ENCODE measurements around the gene MAU2. TPM values are rescaled to one million over a fixed set of nuclear protein-coding genes. Genes with fewer than 3 reads are reported as not detected.

The MAU2 gene
- total RNA-seq, 2 experiments from 2014 or later: 38.6 to 40.9 TPM

DNA sequence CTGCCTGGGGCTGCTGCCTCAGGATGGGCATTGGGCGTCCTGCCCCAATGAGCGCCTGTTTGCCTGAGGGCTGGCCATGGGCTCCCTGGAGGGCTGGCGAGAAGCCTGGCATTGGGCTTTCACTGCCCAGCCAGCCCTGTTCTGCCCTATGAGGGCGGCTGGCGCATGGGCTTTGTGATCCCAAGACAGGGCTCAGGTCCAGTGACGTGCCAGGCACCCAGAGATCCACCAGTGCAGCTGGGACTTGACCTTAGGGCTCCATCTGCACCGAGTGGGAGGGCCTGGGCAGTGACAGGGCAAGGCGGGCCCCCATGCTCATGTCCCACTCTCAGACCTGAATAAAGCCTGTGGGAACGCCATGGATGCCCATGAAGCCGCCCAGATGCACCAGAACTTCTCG is 34.3 kb downstream of the MAU2 start:
- CTCF ChIA-PET: no interaction called here
- H3K27ac Mint-ChIP-seq: no peak overlapping the region
- intact Hi-C loops (cut with micrococcal nuclease): no loop called here
- H3K4me1 Mint-ChIP-seq (ENCODE audit: low read depth): peaks cover 14% of the 10 kb centered on the region
- H3K27me3 Mint-ChIP-seq: no peaks in the 10 kb centered on the region
- no peak for DNase-seq
- H3K36me3 Mint-ChIP-seq: peaks cover 17% of the 10 kb centered on the region
- H3K4me3 Mint-ChIP-seq: no peak overlapping the region
- POLR2A ChIA-PET: no interaction called here
- no peaks in the 10 kb centered on the region for H3K9me3 Mint-ChIP-seq

DNA sequence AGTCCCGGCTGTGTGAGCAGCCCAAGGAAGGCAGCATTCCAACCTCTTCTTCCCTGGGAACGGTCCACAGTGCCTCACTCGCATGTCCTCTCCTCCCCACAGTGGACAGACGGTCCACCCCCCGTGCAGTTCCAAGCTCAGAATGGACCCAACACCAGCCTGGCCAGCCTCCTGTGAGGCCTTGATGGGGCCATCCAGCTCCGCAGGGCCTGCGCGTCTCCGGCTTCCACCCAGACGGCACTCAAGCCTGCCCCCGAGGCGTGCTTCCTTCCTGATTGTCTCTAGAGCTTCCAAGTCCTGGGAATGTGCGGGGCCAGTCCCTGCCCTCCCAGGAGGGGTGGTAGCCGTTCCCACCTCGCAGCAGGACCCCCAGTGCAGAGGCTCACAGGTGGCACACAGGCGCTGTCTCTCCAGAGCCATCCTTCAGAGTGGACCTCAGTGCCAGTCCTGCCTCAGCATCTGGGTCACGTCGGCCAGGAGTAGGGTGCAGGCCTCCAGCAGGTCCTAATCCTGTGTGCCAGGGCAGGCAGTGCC is 35.0 kb downstream of the MAU2 start:
- ChIA-PET POLR2A (no interaction called here), CTCF (no interaction called here)
- intact Hi-C loops (cut with micrococcal nuclease): no loop called here
- no peaks in the 10 kb centered on the region for H3K9me3 Mint-ChIP-seq
- DNase-seq: no peak
- no peaks in the 10 kb centered on the region for H3K27me3 Mint-ChIP-seq
- H3K36me3 Mint-ChIP-seq: peaks cover 17% of the 10 kb centered on the region
- H3K4me3 Mint-ChIP-seq: no peak overlapping the region
- H3K27ac Mint-ChIP-seq: no peak overlapping the region
- peaks cover 14% of the 10 kb centered on the region for H3K4me1 Mint-ChIP-seq (ENCODE audit: low read depth)

DNA sequence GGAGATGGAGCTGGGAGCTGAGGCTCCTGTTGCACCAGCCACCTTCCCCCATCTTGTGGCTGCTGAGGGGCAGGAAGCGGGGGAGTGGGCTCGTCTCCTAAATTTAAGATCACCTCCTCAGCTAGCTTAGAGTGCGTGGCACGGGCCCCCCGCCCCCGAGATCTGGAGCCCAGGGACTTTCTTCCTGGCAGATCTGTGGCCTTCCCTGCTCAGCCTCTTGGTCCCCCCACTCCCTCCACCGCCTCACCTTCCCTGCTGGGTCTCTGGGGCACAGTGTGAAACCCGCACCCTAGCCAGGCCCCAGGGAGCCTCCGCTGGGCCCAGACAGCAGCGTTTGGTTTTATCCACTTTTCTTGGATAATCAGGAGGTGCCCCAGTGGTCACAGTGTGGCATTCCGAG is 35.9 kb downstream of the MAU2 start:
- Mint-ChIP-seq H3K27me3 (no peaks in the 10 kb centered on the region), H3K4me1 (ENCODE audit: low read depth) (peaks cover 20% of the 10 kb centered on the region), H3K9me3 (no peaks in the 10 kb centered on the region), H3K4me3 (no peak overlapping the region), H3K36me3 (peaks cover 17% of the 10 kb centered on the region), H3K27ac (no peak overlapping the region)
- intact Hi-C loops (cut with micrococcal nuclease): no loop called here
- ChIA-PET POLR2A (no interaction called here), CTCF (no interaction called here)
- DNase-seq: no peak

DNA sequence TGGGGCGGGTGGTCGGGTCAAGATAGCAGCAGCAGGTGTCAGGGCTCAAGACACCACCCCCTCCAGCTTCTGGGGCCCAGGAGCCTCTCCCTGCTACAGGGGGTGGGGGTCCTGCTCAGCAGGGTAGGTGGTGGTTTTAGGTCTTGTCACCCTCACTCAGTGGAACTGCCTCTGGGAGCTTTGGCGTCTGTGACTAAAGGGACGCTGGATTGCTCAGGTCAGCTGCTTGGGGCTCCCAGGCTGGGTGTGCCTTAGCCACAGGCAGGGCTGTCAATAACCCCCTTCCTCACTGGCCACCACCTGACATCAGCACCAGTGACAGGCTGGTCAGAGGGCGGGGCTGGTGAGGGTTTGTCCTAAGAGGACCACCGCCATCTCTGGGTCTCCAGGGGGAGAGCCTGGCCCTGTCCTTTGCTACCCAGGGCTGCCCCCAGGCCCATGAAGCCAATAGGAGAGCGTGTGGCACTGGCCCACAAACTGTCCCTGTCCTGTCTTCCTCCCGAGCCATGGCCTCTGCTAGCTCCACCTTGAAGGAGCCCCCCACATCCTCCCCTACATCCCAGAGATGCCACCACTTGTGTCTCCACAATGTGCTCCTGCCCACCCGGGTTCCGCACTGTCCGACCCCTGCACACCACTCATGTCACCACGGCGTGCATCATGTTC is 36.4 kb downstream of the MAU2 start:
- peaks cover 23% of the 10 kb centered on the region for H3K4me1 Mint-ChIP-seq (ENCODE audit: low read depth)
- no peaks in the 10 kb centered on the region for H3K27me3 Mint-ChIP-seq
- H3K4me3 Mint-ChIP-seq: no peak overlapping the region
- intact Hi-C loops (cut with micrococcal nuclease): no loop called here
- H3K27ac Mint-ChIP-seq: no peak overlapping the region
- ChIA-PET POLR2A (no interaction called here), CTCF (interaction anchor here (1.2 kb wide), 1 partner anchor 175 kb away, joined by 6 read pairs; no protein-coding TSS in a partner anchor)
- H3K36me3 Mint-ChIP-seq: peaks cover 15% of the 10 kb centered on the region
- DNase-seq: no peak
- H3K9me3 Mint-ChIP-seq: no peaks in the 10 kb centered on the region

DNA sequence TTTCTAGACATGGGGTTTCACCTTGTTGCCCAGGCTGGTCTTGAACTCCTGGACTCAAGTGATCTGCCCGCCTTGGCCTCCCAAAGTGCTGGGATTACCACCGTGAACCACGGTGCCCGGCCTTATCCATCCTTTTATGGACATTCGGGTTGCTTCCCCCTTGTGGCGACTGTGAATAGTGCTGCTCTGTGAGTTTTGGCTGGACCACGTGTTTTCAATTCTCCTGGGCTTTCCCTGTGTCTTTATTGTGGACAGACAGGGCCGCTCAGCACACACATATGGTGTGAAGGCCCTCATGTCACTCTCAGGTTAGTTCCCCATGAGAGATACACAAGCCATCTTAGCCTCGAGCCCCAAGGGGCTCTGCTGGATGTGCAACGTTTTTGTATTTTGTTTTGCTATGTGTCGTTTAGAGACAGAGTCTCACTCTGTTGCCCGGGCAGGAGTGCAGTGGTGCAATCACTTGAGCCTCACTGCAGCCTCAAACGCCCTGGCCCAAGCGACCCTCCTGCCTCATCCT is 40.5 kb downstream of the MAU2 start:
- Mint-ChIP-seq H3K27me3 (no peaks in the 10 kb centered on the region), H3K4me3 (no peak overlapping the region), H3K36me3 (peaks cover 7% of the 10 kb centered on the region), H3K9me3 (no peaks in the 10 kb centered on the region), H3K27ac (no peak overlapping the region), H3K4me1 (ENCODE audit: low read depth) (peaks cover 29% of the 10 kb centered on the region)
- ChIA-PET POLR2A (interaction anchor here (1.0 kb wide), 1 partner anchor 12 kb away, joined by 3 read pairs; no protein-coding TSS in a partner anchor), CTCF (interaction anchor here (0.8 to 11.8 kb wide), 6 partner anchors 10 to 145 kb away, joined by 3 to 215 read pairs (median 3); no protein-coding TSS in a partner anchor)
- intact Hi-C loops (cut with micrococcal nuclease): loop anchor here (1.0 to 5.0 kb wide), 2 partner anchors 169 to 215 kb away; partner anchors contain the start of genes BORCS8 and RFXANK
- DNase-seq: peak; percentile 88

DNA sequence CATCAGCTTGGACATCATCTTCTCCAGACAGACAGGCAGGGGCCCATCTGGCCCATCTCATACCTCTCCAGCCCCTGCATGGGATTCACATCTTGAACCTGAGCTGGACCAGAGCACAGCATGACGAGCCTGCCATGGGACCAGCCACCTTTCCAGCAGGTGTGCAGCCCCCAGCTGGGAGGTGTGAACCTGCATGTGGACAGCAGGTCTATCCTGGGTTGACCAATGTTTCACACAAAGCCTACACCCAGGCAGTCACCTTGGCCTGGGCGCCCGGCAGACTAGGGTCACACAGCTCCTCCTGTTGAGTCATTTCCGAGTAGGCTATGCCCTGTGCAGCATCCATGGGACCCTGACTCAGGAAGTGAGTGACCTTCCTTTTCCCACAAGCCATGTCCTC is 41.4 kb downstream of the MAU2 start:
- Mint-ChIP-seq H3K9me3 (no peaks in the 10 kb centered on the region), H3K4me3 (no peak overlapping the region), H3K27me3 (no peaks in the 10 kb centered on the region), H3K36me3 (peaks cover 7% of the 10 kb centered on the region), H3K27ac (no peak overlapping the region), H3K4me1 (ENCODE audit: low read depth) (peaks cover 33% of the 10 kb centered on the region)
- POLR2A ChIA-PET: no interaction called here
- intact Hi-C loops (cut with micrococcal nuclease): loop anchor here (5.0 kb wide), 1 partner anchor 170 kb away; the partner anchor contains the start of genes BORCS8 and RFXANK
- no peak for DNase-seq
- CTCF ChIA-PET: interaction anchor here (1.1 to 11.8 kb wide), 6 partner anchors 15 to 216 kb away, joined by 3 to 215 read pairs (median 4); no protein-coding TSS in a partner anchor

DNA sequence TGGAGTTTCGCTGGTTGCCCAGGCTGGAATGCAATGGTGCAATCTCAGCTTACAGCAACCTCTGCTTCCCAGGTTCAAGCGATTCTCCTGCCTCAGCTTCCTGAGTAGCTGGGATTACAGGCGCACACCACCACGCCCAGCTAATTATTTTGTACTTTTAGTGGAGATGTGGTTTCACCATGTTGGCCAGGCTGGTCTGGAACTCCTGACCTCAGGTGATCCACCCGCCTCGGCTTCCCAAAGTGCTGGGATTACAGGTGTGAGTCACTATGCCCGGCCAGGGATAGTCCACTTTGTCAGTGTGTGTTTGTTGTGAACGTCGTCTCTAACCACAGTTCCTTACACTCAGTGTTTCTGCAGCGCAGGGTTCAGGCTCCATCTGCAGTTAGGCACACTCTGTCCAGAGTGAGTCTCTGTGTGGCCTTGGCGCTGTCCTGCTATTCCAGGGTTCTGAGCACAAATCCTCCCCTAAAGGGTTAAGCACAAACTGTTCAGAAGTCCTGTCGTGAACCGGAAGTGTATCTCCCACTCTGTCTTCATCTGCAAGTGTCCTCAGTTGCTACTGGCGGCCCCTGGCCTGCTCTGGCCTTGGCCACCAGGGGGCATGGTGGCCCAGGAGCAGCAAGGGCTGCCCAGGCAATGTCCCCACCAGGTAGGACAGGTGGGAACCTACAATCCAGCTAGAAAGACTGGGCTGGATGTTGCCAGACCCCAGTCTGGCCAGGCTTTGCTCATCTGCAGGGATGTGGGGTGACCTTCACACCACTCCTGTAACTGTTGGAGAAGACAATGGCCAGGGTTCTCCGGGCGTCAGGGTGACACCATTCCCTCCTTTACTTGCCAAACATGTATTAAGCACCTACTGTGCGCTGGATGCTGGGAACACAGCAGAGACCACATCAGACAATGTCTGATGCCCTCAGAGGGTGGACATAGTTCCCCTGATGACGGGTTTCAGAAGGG is 46.1 kb downstream of the MAU2 start:
- Mint-ChIP-seq H3K27ac (peak overlapping the region; percentile 52), H3K36me3 (peaks cover 1% of the 10 kb centered on the region), H3K27me3 (no peaks in the 10 kb centered on the region), H3K9me3 (no peaks in the 10 kb centered on the region), H3K4me1 (ENCODE audit: low read depth) (peaks cover 13% of the 10 kb centered on the region), H3K4me3 (peak overlapping the region; percentile 53)
- peak; percentile 84 for DNase-seq
- ChIA-PET CTCF (interaction anchor here (0.8 to 11.8 kb wide), 6 partner anchors 8 to 186 kb away, joined by 3 to 215 read pairs (median 4); partner anchors contain the start of genes GATAD2A and TSSK6), POLR2A (interaction anchor here (1.5 kb wide), 1 partner anchor 123 kb away, joined by 5 read pairs; no protein-coding TSS in a partner anchor)
- intact Hi-C loops (cut with micrococcal nuclease): loop anchor here (1.0 kb wide), 1 partner anchor 124 kb away; no protein-coding TSS in a partner anchor

DNA sequence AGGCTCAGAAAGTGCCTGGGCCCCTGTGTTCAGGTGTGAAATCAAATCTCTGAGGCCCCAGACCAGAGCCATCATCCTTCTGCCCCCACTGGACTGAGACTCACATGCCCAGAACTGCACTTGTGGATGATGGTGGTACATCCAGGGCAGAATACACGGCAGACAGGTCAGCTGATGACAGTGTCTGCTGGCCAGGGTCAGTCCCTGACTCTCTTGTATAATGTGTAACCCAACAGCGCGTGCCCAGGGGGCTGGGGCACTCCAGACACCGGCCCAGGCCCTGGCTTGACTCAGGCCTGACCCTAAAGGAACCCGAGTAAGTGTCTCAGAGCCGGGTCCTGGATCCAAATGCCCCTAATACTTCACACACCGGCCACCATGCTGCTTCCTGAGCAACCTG is 47.5 kb downstream of the MAU2 start:
- H3K27ac Mint-ChIP-seq: no peak overlapping the region
- H3K9me3 Mint-ChIP-seq: no peaks in the 10 kb centered on the region
- intact Hi-C loops (cut with micrococcal nuclease): no loop called here
- H3K4me1 Mint-ChIP-seq (ENCODE audit: low read depth): peaks cover 15% of the 10 kb centered on the region
- H3K4me3 Mint-ChIP-seq: no peak overlapping the region
- CTCF ChIA-PET: interaction anchor here (1.2 to 11.8 kb wide), 2 partner anchors 123 to 141 kb away, joined by 3 to 215 read pairs; no protein-coding TSS in a partner anchor
- H3K27me3 Mint-ChIP-seq: no peaks in the 10 kb centered on the region
- POLR2A ChIA-PET: interaction anchor here (0.6 kb wide), 1 partner anchor 112 kb away, joined by 4 read pairs; no protein-coding TSS in a partner anchor
- peaks cover 1% of the 10 kb centered on the region for H3K36me3 Mint-ChIP-seq
- DNase-seq: no peak

DNA sequence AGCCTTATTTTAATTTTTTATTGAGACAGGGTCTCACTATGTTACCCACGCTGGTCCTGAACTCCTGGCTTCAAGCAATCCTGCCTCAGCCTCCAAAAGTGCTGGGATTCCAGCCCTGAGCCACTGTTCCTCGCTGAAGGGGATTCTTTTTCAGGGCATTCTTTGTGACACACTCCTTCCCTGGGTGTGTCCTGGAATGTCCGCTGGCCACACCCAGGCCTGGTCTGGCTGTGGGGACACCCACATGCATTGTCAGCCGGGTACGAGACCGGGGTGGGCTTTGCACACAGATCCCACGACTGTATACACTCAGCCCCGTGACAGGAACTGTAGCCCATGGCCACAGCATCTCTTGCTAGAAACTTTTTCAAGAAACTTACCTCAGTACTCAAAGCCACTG is 50.4 kb downstream of the MAU2 start:
- no peak overlapping the region for H3K4me3 Mint-ChIP-seq
- POLR2A ChIA-PET: no interaction called here
- no peak overlapping the region for H3K27ac Mint-ChIP-seq
- no peak for DNase-seq
- CTCF ChIA-PET: interaction anchor here (11.8 kb wide), 1 partner anchor 120 kb away, joined by 215 read pairs; no protein-coding TSS in a partner anchor
- no peaks in the 10 kb centered on the region for H3K9me3 Mint-ChIP-seq
- H3K36me3 Mint-ChIP-seq: no peaks in the 10 kb centered on the region
- H3K4me1 Mint-ChIP-seq (ENCODE audit: low read depth): peaks cover 10% of the 10 kb centered on the region
- intact Hi-C loops (cut with micrococcal nuclease): no loop called here
- no peaks in the 10 kb centered on the region for H3K27me3 Mint-ChIP-seq

DNA sequence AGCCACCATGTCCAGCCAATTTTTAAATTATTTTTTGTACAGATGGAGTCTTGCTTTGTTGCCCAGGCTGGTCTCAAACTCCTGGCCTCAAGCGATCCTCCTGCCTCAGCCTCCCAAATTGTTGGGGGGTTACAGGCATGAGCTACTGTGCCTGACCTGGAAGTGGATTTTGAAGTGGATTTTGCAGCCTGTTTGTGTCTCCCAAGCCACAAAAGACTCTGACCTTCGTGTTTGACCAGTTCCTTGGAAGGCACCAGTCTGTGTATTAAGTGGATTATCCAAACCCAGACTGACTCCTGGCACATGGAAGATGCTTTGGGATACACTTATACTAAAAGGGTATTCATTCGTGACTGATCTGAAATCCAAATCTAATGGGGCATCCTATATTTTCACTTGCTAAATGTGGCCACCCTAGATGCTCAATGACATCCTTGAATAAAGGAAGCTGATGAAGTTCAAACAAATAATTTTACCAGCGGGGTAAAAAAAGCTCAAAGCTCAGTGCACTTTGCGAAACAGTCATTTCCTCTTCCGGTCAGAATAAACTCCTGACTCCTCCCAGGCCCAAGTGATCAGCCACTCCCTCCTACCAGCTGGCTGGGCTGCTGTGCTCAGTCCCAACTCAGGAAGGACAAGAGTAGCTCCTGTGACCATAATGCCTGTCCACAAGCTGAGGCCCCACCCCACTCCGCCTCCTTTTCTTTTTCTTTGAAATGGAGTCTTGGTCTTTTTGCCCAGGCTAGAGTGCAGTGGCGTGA is 52.2 kb downstream of the MAU2 start:
- Mint-ChIP-seq H3K4me1 (ENCODE audit: low read depth) (peaks cover 6% of the 10 kb centered on the region), H3K4me3 (peak overlapping the region; percentile 59), H3K27me3 (no peaks in the 10 kb centered on the region), H3K36me3 (no peaks in the 10 kb centered on the region), H3K27ac (peak overlapping the region; percentile 93), H3K9me3 (no peaks in the 10 kb centered on the region)
- CTCF ChIA-PET: interaction anchor here (1.0 to 3.6 kb wide), 3 partner anchors 8 to 117 kb away, joined by 5 to 22 read pairs (median 5); no protein-coding TSS in a partner anchor
- intact Hi-C loops (cut with micrococcal nuclease): no loop called here
- POLR2A ChIA-PET: interaction anchor here (0.9 to 1.6 kb wide), 5 partner anchors 8 to 180 kb away, joined by 3 to 7 read pairs (median 5); no protein-coding TSS in a partner anchor
- peak; percentile 66 for DNase-seq

DNA sequence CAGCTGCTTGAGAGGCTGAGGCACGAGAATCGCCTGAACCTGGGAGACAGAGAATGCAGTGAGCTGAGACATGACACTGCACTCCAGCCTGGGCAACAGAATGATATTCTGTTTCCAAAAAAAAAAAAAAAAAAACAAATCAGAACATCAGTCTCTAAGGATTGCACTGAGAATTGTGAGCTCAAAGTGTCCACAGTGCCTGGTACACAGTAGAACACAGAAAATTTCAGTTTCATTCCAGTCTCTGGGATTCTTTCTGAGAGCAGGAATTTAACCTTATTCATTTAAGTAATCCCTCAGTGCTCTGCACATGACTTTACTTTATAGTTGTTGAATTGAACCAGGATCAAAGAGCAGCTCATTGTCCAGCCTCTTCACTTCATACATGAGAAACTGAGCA is 58.9 kb downstream of the MAU2 start:
- no peaks in the 10 kb centered on the region for H3K4me1 Mint-ChIP-seq (ENCODE audit: low read depth)
- intact Hi-C loops (cut with micrococcal nuclease): no loop called here
- ChIA-PET POLR2A (interaction anchor here (0.7 kb wide), 1 partner anchor 26 kb away, joined by 3 read pairs; the partner anchor contains the start of gene GATAD2A), CTCF (interaction anchor here (0.6 to 1.8 kb wide), 2 partner anchors 111 to 133 kb away, joined by 3 to 5 read pairs; no protein-coding TSS in a partner anchor)
- H3K27me3 Mint-ChIP-seq: no peaks in the 10 kb centered on the region
- H3K27ac Mint-ChIP-seq: no peak overlapping the region
- H3K36me3 Mint-ChIP-seq: no peaks in the 10 kb centered on the region
- no peak for DNase-seq
- no peaks in the 10 kb centered on the region for H3K9me3 Mint-ChIP-seq
- H3K4me3 Mint-ChIP-seq: no peak overlapping the region

Measured in activated CD4-positive, alpha-beta memory T cell treated with anti-CD3 and anti-CD28 coated beads for 36 hours (primary cell).